HK-2 (cell line): ENCODE measurements around the gene CABP4.

Source experiments
- DNase-seq: peaks from one replicate; pipeline ENCODE4 v3.0.0-alpha.2; 2018; ENCODE audit not compliant: unreplicated experiment

The CABP4 gene

GRCh38 chr11:67496113-67496512 lies 41.0 kb downstream of the CABP4 start:
- no peak for DNase-seq

- DNase-seq: no peak
Measured at GRCh38 chr11:67497656-67498291, 42.6 kb downstream of the CABP4 start.

GRCh38 chr11:67498544-67498972 lies 43.4 kb downstream of the CABP4 start:
- no peak for DNase-seq

GRCh38 chr11:67499808-67500483 lies 44.8 kb downstream of the CABP4 start:
- DNase-seq: no peak

- DNase-seq: no peak
Measured at GRCh38 chr11:67500484-67500821, 45.3 kb downstream of the CABP4 start.

GRCh38 chr11:67500831-67501715 lies 45.9 kb downstream of the CABP4 start:
- DNase-seq: no peak

GRCh38 chr11:67501854-67502253 lies 46.7 kb downstream of the CABP4 start:
- DNase-seq: no peak

- DNase-seq: no peak
Measured at GRCh38 chr11:67502328-67502979, 47.3 kb downstream of the CABP4 start.

- DNase-seq: no peak
Measured at GRCh38 chr11:67503119-67504004, 48.2 kb downstream of the CABP4 start.

- DNase-seq: peak; percentile 52
Measured at GRCh38 chr11:67504005-67504949, 49.1 kb downstream of the CABP4 start.

- DNase-seq: peak; percentile 61
Measured at GRCh38 chr11:67504950-67505581, 49.9 kb downstream of the CABP4 start, which contains the start of gene PITPNM1. TSS of gene PITPNM1 (minus strand) at chr11:67505363. CDS start at chr11:67504180, 1,183 bp downstream.

GRCh38 chr11:67505605-67506396 lies 50.6 kb downstream of the CABP4 start:
- DNase-seq: peak; percentile 92

GRCh38 chr11:67506426-67507051 lies 51.4 kb downstream of the CABP4 start:
- DNase-seq: no peak

GRCh38 chr11:67507242-67507863 lies 52.2 kb downstream of the CABP4 start:
- DNase-seq: no peak

- peak; percentile 97 for DNase-seq
Measured at GRCh38 chr11:67507864-67508485, 52.8 kb downstream of the CABP4 start, which contains the start of gene CDK2AP2. TSS of gene CDK2AP2 (minus strand) at chr11:67508162. CDS start at chr11:67508082, 80 bp downstream.

GRCh38 chr11:67508486-67509121 lies 53.5 kb downstream of the CABP4 start:
- peak; percentile 95 for DNase-seq

GRCh38 chr11:67510023-67510345 lies 54.8 kb downstream of the CABP4 start:
- no peak for DNase-seq
